GM12878 (cell line): Measurements from ENCODE around the gene DIAPH1. TPM values are rescaled to one million over a fixed set of nuclear protein-coding genes. Genes with fewer than 3 reads are reported as not detected.

Experiments used
- ATF3 ChIP-seq: IDR thresholded peaks from 2 replicates; pipeline ENCODE4 v1.6.1; 2011; ENCODE audit warnings: low read depth, mild to moderate bottlenecking, low read length, moderate library complexity, borderline replicate concordance; ENCODE audit errors: extremely low read depth
- BCL11A ChIP-seq: IDR thresholded peaks from 2 replicates; pipeline ENCODE4 v1.6.1; 2011; ENCODE audit warnings: low read depth, low read length
- FOXM1 ChIP-seq: IDR thresholded peaks from 2 replicates; pipeline ENCODE4 v1.6.1; 2012; ENCODE audit warnings: low read depth, mild to moderate bottlenecking, inconsistent platforms, low read length, moderate library complexity
- JUND ChIP-seq: IDR thresholded peaks from 2 replicates; pipeline ENCODE4 v1.6.1; 2012; ENCODE audit warnings: low read depth, mild to moderate bottlenecking, low read length, improper control_type of control experiment, moderate library complexity
- MAX ChIP-seq: IDR thresholded peaks from 2 replicates; pipeline ENCODE4 v1.6.1; 2012; ENCODE audit warnings: low read depth, low read length, improper control_type of control experiment
- MEF2B ChIP-seq: fragments of 450-650 bp; IDR thresholded peaks from 2 replicates; pipeline ENCODE4 v1.6.1; 2018; ENCODE audit warnings: mild to moderate bottlenecking, moderate library complexity; ENCODE audit not compliant: partially characterized antibody, poor library complexity, severe bottlenecking
- MYC ChIP-seq: IDR thresholded peaks from 2 replicates; pipeline ENCODE4 v1.6.1; 2011; ENCODE audit warnings: mild to moderate bottlenecking, low read length, moderate library complexity, inconsistent platforms; ENCODE audit not compliant: insufficient read depth, insufficient replicate concordance, insufficient read length, severe bottlenecking
- NFYA ChIP-seq: IDR thresholded peaks from 2 replicates; pipeline ENCODE4 v1.6.1; 2011; ENCODE audit warnings: low read depth, mild to moderate bottlenecking, low read length, improper control_type of control experiment, borderline replicate concordance
- POLR2A ChIP-seq: IDR thresholded peaks from 2 replicates; pipeline ENCODE4 v1.6.1; 2011; ENCODE audit warnings: low read depth, mild to moderate bottlenecking, low read length
- POLR2AphosphoS2 ChIP-seq: IDR thresholded peaks from 2 replicates; pipeline ENCODE4 v1.6.1; 2011; ENCODE audit warnings: low read depth, mild to moderate bottlenecking, low read length, improper control_type of control experiment, moderate library complexity
- POLR2AphosphoS5 ChIP-seq: IDR thresholded peaks from 2 replicates; pipeline ENCODE4 v1.6.1; 2011; ENCODE audit warnings: mild to moderate bottlenecking, low read length, inconsistent platforms
- RB1 ChIP-seq: fragments of 450-650 bp; formaldehyde crosslinking; IDR thresholded peaks from 2 replicates; pipeline ENCODE4 v1.6.1; 2017; ENCODE audit warnings: mild to moderate bottlenecking, borderline replicate concordance
- SREBF2 ChIP-seq: IDR thresholded peaks from 2 replicates; pipeline ENCODE4 v1.6.1; 2012; ENCODE audit warnings: mild to moderate bottlenecking, low read length
- ZBTB40 ChIP-seq: fragments of 450-650 bp; IDR thresholded peaks from 2 replicates; pipeline ENCODE4 v1.6.1; 2016; ENCODE audit warnings: mild to moderate bottlenecking, moderate library complexity, borderline replicate concordance
- ZNF24 ChIP-seq: fragments of 450-650 bp; IDR thresholded peaks from 2 replicates; pipeline ENCODE4 v1.6.1; 2017; ENCODE audit warnings: antibody characterized with exemption, mild to moderate bottlenecking
- polyA plus RNA-seq, 11 experiments: library from polyadenylated mRNA; depleted of rRNA in 4 of 11; unstranded in 6 of 11; stranded (reverse) in 5 of 11; fragments of >200 nt; fragmentation: Nextera tagmentation in 4 of 11; fragmentation: Illumina TruSeq in 1 of 11; extraction: Ambion mirVana in 4 of 11; extraction: Trizol in 1 of 11; gene quantifications; 1 replicate in 1 of 11; 2 replicates in 10 of 11; pipeline versions ENCODE4 v1.2.1 to v1.2.3, GENCODE V29; 2011 to 2016; ENCODE audit warnings: inconsistent platforms in 2 of 11, missing spikeins in 2 of 11, low read depth in 1 of 11
- total RNA-seq, 4 experiments: library from RNA; depleted of rRNA in 3 of 4; stranded (reverse); fragments of >200 nt in 3 of 4; fragmentation: Illumina TruSeq in 1 of 4; extraction: Trizol in 1 of 4; gene quantifications; 2 replicates each; pipeline versions ENCODE4 v1.2.1 to v1.2.3, GENCODE V29; 2013 to 2021

Gene DIAPH1
- total and polyA plus RNA-seq, 10 of the 15 experiments (the other 5 are each of a cell fraction or from before 2014, with no cell fraction given), result 37.8 to 168 (median 59.0) TPM

GRCh38 chr5:141496038-141496437 is 122.8 kb downstream of the DIAPH1 start (continued):
- no peak for TF ChIP-seq ZBTB40
- TF ChIP-seq MEF2B, result no peak
- TF ChIP-seq SREBF2, result no peak
- TF ChIP-seq FOXM1, result no peak
- no peak for TF ChIP-seq ATF3
- TF ChIP-seq POLR2AphosphoS2, result no peak
- no peak for TF ChIP-seq POLR2A
- no peak for TF ChIP-seq JUND
- TF ChIP-seq MYC, result no peak
- TF ChIP-seq MAX, result no peak
- no peak for TF ChIP-seq POLR2AphosphoS5
- no peak for TF ChIP-seq ZNF24
- TF ChIP-seq BCL11A, result no peak
- no peak for TF ChIP-seq RB1
- TF ChIP-seq NFYA, result no peak
